ENCODE results near the gene HASPIN. TPM values are rescaled to one million over a fixed set of nuclear protein-coding genes. Genes with fewer than 3 reads are reported as not detected.
"Not testable (repeated sequence)": the region's sequence is repeated elsewhere in the genome, so short reads cannot be mapped to it uniquely, and the experiment has no call there.

Gene HASPIN
- total RNA-seq, 4 donors from 2014 or later: 0.13 to 0.23 TPM; not detected in 2

GRCh38 chr17:3724378-3725077 is 825 bp downstream of the HASPIN start:
- Histone ChIP-seq H3K9me3 (no peaks in the 10 kb centered on the region), H3K4me3 (peak overlapping the region; percentile 72 to 91 (median 90)), H3K4me1 (peaks cover 29 to 47% (median 43%) of the 10 kb centered on the region in 4 donors), H3K27me3 (no peaks in the 10 kb centered on the region), H3K27ac (replicated peaks in 1 of 4) (peak overlapping the region in 1 of 4 donors; percentile 85), H3K36me3 (peaks cover 0 to 21% (median 9%) of the 10 kb centered on the region in 4 donors)
- no peak for DNase-seq (ENCODE audit: extremely low spot score)
- intact Hi-C loops (cut with DNase I): no loop called here
- WGBS: 25% methylated on average over 20 of the region's 27 CpGs
- TF ChIP-seq CTCF (IDR thresholded peaks at IDR 0.05): no peak

GRCh38 chr17:3727041-3727440 is 3.3 kb downstream of the HASPIN start:
- intact Hi-C loops (cut with DNase I): no loop called here
- no peak overlapping the region for H3K4me3 ChIP-seq
- no peak overlapping the region for H3K27ac ChIP-seq (replicated peaks in 1 of 4)
- H3K36me3 ChIP-seq: peaks cover 0 to 1% (median 0%) of the 10 kb centered on the region in 4 donors
- TF ChIP-seq POLR2AphosphoS5 (IDR thresholded peaks at IDR 0.05) (no peak), CTCF (IDR thresholded peaks at IDR 0.05) (no peak), POLR2A (IDR thresholded peaks at IDR 0.05; ENCODE audit: low read depth) (no peak), EP300 (IDR thresholded peaks at IDR 0.05) (no peak)
- H3K4me1 ChIP-seq: peaks cover 15 to 22% (median 20%) of the 10 kb centered on the region in 4 donors
- no peak for DNase-seq (ENCODE audit: extremely low spot score)
- 67% methylated on average over 2 of the region's 2 CpGs for WGBS
- H3K9me3 ChIP-seq: no peaks in the 10 kb centered on the region
- no peaks in the 10 kb centered on the region for H3K27me3 ChIP-seq

GRCh38 chr17:3728099-3728498 is 4.4 kb downstream of the HASPIN start:
- H3K36me3 ChIP-seq; DNase-seq (ENCODE audit: extremely low spot score); H3K4me3 ChIP-seq; H3K9me3 ChIP-seq; H3K27me3 ChIP-seq; H3K27ac ChIP-seq (replicated peaks in 1 of 4); intact Hi-C loops (cut with DNase I): not testable (repeated sequence)
- H3K4me1 ChIP-seq: peaks cover 6 to 11% (median 9%) of the 10 kb centered on the region in 4 donors
- 100% methylated on average over 3 of the region's 3 CpGs for WGBS

GRCh38 chr17:3729881-3730280 is 6.2 kb downstream of the HASPIN start:
- H3K9me3 ChIP-seq: no peaks in the 10 kb centered on the region
- no peaks in the 10 kb centered on the region for H3K36me3 ChIP-seq
- no peaks in the 10 kb centered on the region for H3K27me3 ChIP-seq
- H3K4me3 ChIP-seq: no peak overlapping the region
- H3K27ac ChIP-seq (replicated peaks in 1 of 4): no peak overlapping the region
- no peak for DNase-seq (ENCODE audit: extremely low spot score)
- TF ChIP-seq EP300 (IDR thresholded peaks at IDR 0.05) (no peak), POLR2AphosphoS5 (IDR thresholded peaks at IDR 0.05) (no peak), CTCF (IDR thresholded peaks at IDR 0.05) (no peak), POLR2A (IDR thresholded peaks at IDR 0.05; ENCODE audit: low read depth) (no peak)
- H3K4me1 ChIP-seq: no peaks in the 10 kb centered on the region
- intact Hi-C loops (cut with DNase I): no loop called here
- 91% methylated on average over 6 of the region's 6 CpGs for WGBS

GRCh38 chr17:3730881-3731429 is 7.3 kb downstream of the HASPIN start:
- intact Hi-C loops (cut with DNase I): no loop called here
- TF ChIP-seq CTCF (IDR thresholded peaks at IDR 0.05) (no peak), POLR2AphosphoS5 (IDR thresholded peaks at IDR 0.05) (no peak), EP300 (IDR thresholded peaks at IDR 0.05) (no peak), POLR2A (IDR thresholded peaks at IDR 0.05; ENCODE audit: low read depth) (no peak)
- no peaks in the 10 kb centered on the region for H3K4me1 ChIP-seq
- no peak overlapping the region for H3K4me3 ChIP-seq
- WGBS: 46% methylated on average over 8 of the region's 9 CpGs
- H3K9me3 ChIP-seq: no peaks in the 10 kb centered on the region
- H3K36me3 ChIP-seq: no peaks in the 10 kb centered on the region
- H3K27me3 ChIP-seq: no peaks in the 10 kb centered on the region
- H3K27ac ChIP-seq (replicated peaks in 1 of 4): no peak overlapping the region
- DNase-seq (ENCODE audit: extremely low spot score): no peak

All from esophagus muscularis mucosa (tissue), 4 donors.